Uterus (tissue), 2 donors: Measurements from ENCODE around the gene AMDHD1.

Experiments used
- CTCF ChIP-seq, 4 experiments: fragments of 200-600 bp in 2 of 4; fragments of 450-650 bp in 2 of 4; sonication (generic) in 2 of 4; IDR thresholded peaks; one replicate each; pipeline ENCODE4 v1.5.1; 2016 to 2019; ENCODE audit warnings: antibody characterized with exemption in 4 of 4, mild to moderate bottlenecking in 2 of 4, moderate library complexity in 1 of 4
- POLR2A ChIP-seq, 2 donors: fragments of 450-650 bp; IDR thresholded peaks; one replicate each; pipeline ENCODE4 v1.6.1; 2016; ENCODE audit warnings: antibody characterized with exemption in 2 of 2, mild to moderate bottlenecking in 1 of 2, moderate library complexity in 1 of 2

- no peak for TF ChIP-seq CTCF (IDR thresholded peaks at IDR 0.05)
- no peak for TF ChIP-seq POLR2A (IDR thresholded peaks at IDR 0.05)
These were observed 20.9 kb upstream of the AMDHD1 start for GRCh38 chr12:95922231-95922630.
